GM18867 (cell line): Measurements from ENCODE around the gene HEATR1.
"Not testable (repeated sequence)": the region's sequence is repeated elsewhere in the genome, so short reads cannot be mapped to it uniquely, and the experiment has no call there.

Source experiments
- ATAC-seq: cut with Tn5 transposase; IDR thresholded peaks from one replicate; pipeline ENCODE4 v1.9.1; 2021; ENCODE audit warnings: mild to moderate bottlenecking, moderate library complexity; ENCODE audit not compliant: unreplicated experiment

HEATR1 gene

GRCh38 chr1:236511735-236512418 lies 92.4 kb downstream of the HEATR1 start:
- ATAC-seq, result no peak

GRCh38 chr1:236509647-236510401 lies 94.5 kb downstream of the HEATR1 start:
- peak; percentile 10 for ATAC-seq

GRCh38 chr1:236509203-236509602 lies 95.1 kb downstream of the HEATR1 start:
- peak; percentile 38 for ATAC-seq

GRCh38 chr1:236508593-236509027 lies 95.7 kb downstream of the HEATR1 start:
- peak; percentile 56 for ATAC-seq

GRCh38 chr1:236507022-236507700 lies 97.2 kb downstream of the HEATR1 start:
- no peak for ATAC-seq

GRCh38 chr1:236504338-236504737 lies 100.0 kb downstream of the HEATR1 start:
- ATAC-seq, result not testable (repeated sequence)

GRCh38 chr1:236502972-236503639 lies 101.2 kb downstream of the HEATR1 start:
- ATAC-seq, result no peak

GRCh38 chr1:236502579-236502971 lies 101.7 kb downstream of the HEATR1 start:
- no peak for ATAC-seq

GRCh38 chr1:236501093-236501492 lies 103.2 kb downstream of the HEATR1 start:
- ATAC-seq, result no peak
